Measurements from ENCODE around the gene STXBP6.

STXBP6 gene

DNA sequence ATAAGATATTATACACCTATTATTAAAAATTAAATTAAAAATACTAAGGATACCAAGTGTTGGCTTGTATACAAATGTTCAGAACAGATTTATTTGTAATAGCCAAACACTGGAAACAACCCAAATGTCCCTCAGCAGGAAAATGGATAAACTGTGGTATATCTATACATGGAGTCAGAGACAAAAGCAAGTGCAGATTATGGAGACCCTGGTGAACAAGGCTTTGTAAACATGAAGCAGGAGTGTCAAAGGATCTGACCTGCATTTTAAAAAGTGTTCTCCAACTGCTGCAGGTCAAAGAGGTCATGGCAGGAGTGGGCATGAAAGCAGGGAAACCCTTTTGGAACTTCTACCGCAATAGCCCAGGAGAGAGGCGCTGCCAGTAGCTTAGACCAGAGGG, 181.6 kb downstream of the STXBP6 start:
- no peak for DNase-seq (ENCODE audit: low read depth)
- no peak overlapping the region for H3K4me3 ChIP-seq (ENCODE audit: low read length)
- TF ChIP-seq, protein P1, sequence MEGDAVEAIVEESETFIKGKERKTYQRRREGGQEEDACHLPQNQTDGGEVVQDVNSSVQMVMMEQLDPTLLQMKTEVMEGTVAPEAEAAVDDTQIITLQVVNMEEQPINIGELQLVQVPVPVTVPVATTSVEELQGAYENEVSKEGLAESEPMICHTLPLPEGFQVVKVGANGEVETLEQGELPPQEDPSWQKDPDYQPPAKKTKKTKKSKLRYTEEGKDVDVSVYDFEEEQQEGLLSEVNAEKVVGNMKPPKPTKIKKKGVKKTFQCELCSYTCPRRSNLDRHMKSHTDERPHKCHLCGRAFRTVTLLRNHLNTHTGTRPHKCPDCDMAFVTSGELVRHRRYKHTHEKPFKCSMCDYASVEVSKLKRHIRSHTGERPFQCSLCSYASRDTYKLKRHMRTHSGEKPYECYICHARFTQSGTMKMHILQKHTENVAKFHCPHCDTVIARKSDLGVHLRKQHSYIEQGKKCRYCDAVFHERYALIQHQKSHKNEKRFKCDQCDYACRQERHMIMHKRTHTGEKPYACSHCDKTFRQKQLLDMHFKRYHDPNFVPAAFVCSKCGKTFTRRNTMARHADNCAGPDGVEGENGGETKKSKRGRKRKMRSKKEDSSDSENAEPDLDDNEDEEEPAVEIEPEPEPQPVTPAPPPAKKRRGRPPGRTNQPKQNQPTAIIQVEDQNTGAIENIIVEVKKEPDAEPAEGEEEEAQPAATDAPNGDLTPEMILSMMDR (IDR thresholded peaks at IDR 0.05; ENCODE audit: insufficient read depth, low read depth, low read length, missing control alignments), result no peak

DNA sequence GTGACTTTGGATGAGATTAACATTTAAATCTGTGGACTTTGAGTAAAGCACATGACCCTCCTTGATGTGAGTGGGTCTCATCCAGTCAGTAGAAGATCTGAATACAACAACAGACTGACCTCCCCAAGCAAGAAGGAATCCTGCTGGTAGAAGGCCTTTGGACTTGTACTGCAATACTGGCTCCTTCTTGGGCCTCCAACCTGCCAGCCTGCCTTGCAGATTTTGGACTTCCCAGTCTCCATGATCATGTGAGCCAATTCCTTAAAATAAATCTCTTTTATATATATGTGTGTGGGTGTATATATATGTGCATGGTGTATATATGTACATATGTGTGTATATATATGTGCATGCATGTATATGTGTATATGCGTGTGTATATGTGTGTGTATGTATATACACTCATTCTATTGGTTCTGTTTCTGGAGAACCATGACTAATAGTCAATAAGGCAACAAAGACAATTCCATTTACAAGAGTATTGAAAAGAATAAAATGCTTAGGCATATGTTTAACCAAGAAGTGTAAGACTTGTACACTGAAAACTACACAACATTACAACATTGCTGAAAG, 183.8 kb downstream of the STXBP6 start:
- H3K4me3 ChIP-seq (ENCODE audit: low read length), result no peak overlapping the region
- no peak for DNase-seq (ENCODE audit: low read depth)
- TF ChIP-seq, protein P1 (IDR thresholded peaks at IDR 0.05; ENCODE audit: insufficient read depth, low read depth, low read length, missing control alignments), result no peak

DNA sequence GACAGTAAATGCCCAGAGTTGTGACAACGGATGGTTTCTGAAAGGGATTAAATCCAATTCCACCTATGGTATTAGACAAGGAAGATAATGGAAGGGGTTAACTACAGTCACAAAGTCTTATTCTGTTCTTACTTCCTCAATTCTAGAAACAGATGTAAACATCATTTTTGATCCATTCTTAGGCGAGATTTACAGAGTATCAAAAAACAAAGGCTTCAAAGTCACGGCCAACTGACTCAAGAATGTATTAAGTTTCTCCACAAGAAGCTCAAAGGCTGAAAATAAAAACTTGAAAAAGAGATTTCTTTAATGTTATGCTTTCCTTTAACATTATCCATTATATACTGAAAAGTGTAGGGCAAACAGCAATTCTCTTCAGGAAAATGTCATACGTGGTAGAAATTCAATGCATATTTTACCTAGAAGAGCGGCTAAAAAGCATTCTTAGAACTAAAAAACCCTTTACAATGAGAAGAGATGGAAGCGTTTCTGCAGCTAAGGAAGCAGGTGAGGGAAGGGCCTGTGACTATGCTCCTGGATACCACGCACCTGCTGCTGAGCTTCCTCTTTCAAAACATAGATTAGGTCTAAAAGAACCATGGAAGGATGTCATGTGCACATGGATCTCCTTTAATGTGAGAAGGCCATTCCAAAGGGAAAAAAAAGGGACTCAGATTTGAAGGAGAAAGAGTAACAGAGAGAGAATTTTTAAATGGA, 185.8 kb downstream of the STXBP6 start:
- no peak for DNase-seq (ENCODE audit: low read depth)
- TF ChIP-seq, protein P1 (IDR thresholded peaks at IDR 0.05; ENCODE audit: insufficient read depth, low read depth, low read length, missing control alignments), result no peak
- no peak overlapping the region for H3K4me3 ChIP-seq (ENCODE audit: low read length)

DNA sequence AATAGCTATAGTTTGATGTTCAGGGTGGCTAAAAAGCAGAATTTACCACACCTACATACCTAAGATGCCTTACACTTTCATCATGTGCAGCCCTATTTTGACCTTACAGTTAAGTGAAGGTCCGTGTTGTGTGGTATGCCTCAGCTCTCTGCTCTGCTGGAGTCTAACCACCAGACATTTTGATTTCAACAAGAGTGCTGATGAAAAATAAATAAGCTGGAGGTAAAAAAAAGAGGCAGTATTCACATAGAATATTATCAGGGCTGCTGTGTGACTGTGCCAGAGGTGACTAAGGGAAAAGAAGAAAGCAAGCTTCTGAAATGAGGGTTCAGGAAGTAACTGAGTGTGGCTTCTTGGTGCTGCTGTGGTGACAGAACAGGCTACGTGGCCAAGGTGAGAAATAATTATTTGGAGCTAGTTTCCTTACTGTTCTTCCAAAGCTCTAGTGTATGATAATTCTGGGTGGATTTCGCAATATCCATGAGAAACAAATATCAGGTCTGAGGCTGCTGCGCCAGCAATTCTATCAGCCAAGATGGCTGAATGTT, 188.8 kb downstream of the STXBP6 start:
- H3K4me3 ChIP-seq (ENCODE audit: low read length), result no peak overlapping the region
- DNase-seq (ENCODE audit: low read depth), result peak; percentile 22
- TF ChIP-seq, protein P1 (IDR thresholded peaks at IDR 0.05; ENCODE audit: insufficient read depth, low read depth, low read length, missing control alignments), result no peak

DNA sequence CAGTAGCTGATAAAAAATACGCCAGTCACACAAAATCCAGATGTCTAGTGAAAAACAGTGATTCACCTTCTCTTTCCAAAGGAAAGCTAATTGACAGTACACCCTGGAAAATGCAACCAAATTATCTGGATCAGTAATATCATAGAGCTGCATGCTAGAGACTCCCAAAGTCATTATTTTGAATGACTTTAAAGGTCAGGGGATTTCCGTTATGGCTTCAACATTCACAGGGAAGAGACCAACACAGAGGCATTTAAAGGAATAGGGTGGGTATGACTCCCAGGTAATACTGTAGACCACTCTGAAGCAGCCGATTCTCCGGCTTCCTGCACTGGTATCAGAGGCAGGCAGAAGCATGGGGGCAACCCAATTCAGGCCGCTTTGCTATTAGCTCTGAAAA, 190.4 kb downstream of the STXBP6 start:
- no peak overlapping the region for H3K4me3 ChIP-seq (ENCODE audit: low read length)
- TF ChIP-seq, protein P1 (IDR thresholded peaks at IDR 0.05; ENCODE audit: insufficient read depth, low read depth, low read length, missing control alignments), result no peak
- no peak for DNase-seq (ENCODE audit: low read depth)

DNA sequence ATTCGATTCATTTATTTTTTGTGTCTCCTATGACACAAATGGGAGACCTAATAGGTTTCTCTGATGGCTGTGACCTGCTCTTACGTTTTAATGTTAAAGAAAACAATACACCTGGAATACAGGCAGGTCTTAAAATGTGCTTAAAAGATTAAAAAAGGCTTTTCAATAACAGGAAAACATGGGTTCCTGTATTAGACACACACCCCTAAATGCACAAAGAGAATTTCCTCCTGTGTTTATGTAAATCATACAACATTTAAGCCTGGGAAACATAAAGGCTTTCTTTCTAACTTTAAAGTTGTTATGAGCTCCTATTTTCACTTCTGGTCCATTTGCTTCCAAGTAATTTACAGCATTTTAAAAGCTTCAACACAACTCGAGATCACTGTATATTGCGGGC, 191.3 kb downstream of the STXBP6 start:
- DNase-seq (ENCODE audit: low read depth), result no peak
- no peak overlapping the region for H3K4me3 ChIP-seq (ENCODE audit: low read length)
- TF ChIP-seq, protein P1 (IDR thresholded peaks at IDR 0.05; ENCODE audit: insufficient read depth, low read depth, low read length, missing control alignments), result no peak
